Body of pancreas (tissue), 4 donors: Measurements from ENCODE around the gene CCDC127.

Experiments used
- CTCF ChIP-seq, 7 experiments: fragments of 450-650 bp in 4 of 7; fragments of 200-600 bp in 3 of 7; sonication (generic) in 3 of 7; IDR thresholded peaks; one replicate each; pipeline ENCODE4 v1.5.1; 2016 to 2019; ENCODE audit warnings: antibody characterized with exemption in 7 of 7
- POLR2A ChIP-seq, 3 donors: fragments of 450-650 bp; IDR thresholded peaks; one replicate each; pipeline ENCODE4 v1.6.1; 2016; ENCODE audit warnings: antibody characterized with exemption in 3 of 3, mild to moderate bottlenecking in 2 of 3

GRCh38 chr5:158807-159447 is 59.0 kb downstream of the CCDC127 start:
- TF ChIP-seq POLR2A (IDR thresholded peaks at IDR 0.05) (no peak), CTCF (IDR thresholded peaks at IDR 0.05) (no peak)
